ENCODE data around the gene TDRD1. TPM values are rescaled to one million over a fixed set of nuclear protein-coding genes. Genes with fewer than 3 reads are reported as not detected.

Gene TDRD1
- polyA plus RNA-seq, 1 donor from 2014 or later: not detected

GRCh38 chr10:114252092-114252491 lies 72.9 kb downstream of the TDRD1 start:
- Histone ChIP-seq H3K9me3 (ENCODE audit: low read length) (no peaks in the 10 kb centered on the region), H3K27ac (ENCODE audit: low read length) (no peak overlapping the region), H3K36me3 (ENCODE audit: insufficient read depth, low read length) (no peaks in the 10 kb centered on the region), H4K20me1 (ENCODE audit: insufficient read depth) (no peaks in the 10 kb centered on the region), H3K27me3 (ENCODE audit: insufficient read depth, low read depth, low read length) (no peaks in the 10 kb centered on the region), H3K9ac (ENCODE audit: low read length) (no peak overlapping the region), H3K4me2 (ENCODE audit: low read length) (no peak overlapping the region), H3K79me2 (replicated peaks; ENCODE audit: insufficient read depth, low read length) (no peaks in the 10 kb centered on the region), H3F3A (ENCODE audit: insufficient read depth, low read length, poor library complexity, severe bottlenecking) (no peaks in the 10 kb centered on the region), H3K9me2 (ENCODE audit: insufficient read depth, low read length) (no peaks in the 10 kb centered on the region), H3K4me3 (ENCODE audit: low read length) (no peak overlapping the region), H2AFZ (ENCODE audit: low read depth, low read length) (no peak overlapping the region)
- no peak for TF ChIP-seq EZH2 (IDR thresholded peaks at IDR 0.05; ENCODE audit: borderline replicate concordance, insufficient read depth, low read length, poor library complexity, severe bottlenecking)
- no peak for TF ChIP-seq REST (IDR thresholded peaks at IDR 0.05; ENCODE audit: borderline replicate concordance)
- no peak for TF ChIP-seq POLR2AphosphoS5 (IDR thresholded peaks at IDR 0.05)
- TF ChIP-seq CTCF (IDR thresholded peaks at IDR 0.05; ENCODE audit: poor library complexity, severe bottlenecking): no peak
- no peak for TF ChIP-seq SMC3 (conservative IDR thresholded peaks at IDR 0.05; ENCODE audit: poor library complexity)
- TF ChIP-seq RAD21 (conservative IDR thresholded peaks at IDR 0.05): no peak
- no peak for TF ChIP-seq EP300 (conservative IDR thresholded peaks at IDR 0.05; ENCODE audit: poor library complexity, severe bottlenecking)
- TF ChIP-seq MXI1 (conservative IDR thresholded peaks at IDR 0.05; ENCODE audit: poor library complexity, severe bottlenecking): no peak
- TF ChIP-seq TAF1 (IDR thresholded peaks at IDR 0.05; ENCODE audit: low read depth): no peak

GRCh38 chr10:114252883-114253282 lies 73.7 kb downstream of the TDRD1 start:
- Histone ChIP-seq H3K4me2 (ENCODE audit: low read length) (no peak overlapping the region), H3K4me3 (ENCODE audit: low read length) (no peak overlapping the region), H3K9ac (ENCODE audit: low read length) (no peak overlapping the region), H3K27me3 (ENCODE audit: insufficient read depth, low read depth, low read length) (no peaks in the 10 kb centered on the region), H3F3A (ENCODE audit: insufficient read depth, low read length, poor library complexity, severe bottlenecking) (no peaks in the 10 kb centered on the region), H4K20me1 (ENCODE audit: insufficient read depth) (no peaks in the 10 kb centered on the region), H3K27ac (ENCODE audit: low read length) (no peak overlapping the region), H3K36me3 (ENCODE audit: insufficient read depth, low read length) (no peaks in the 10 kb centered on the region), H2AFZ (ENCODE audit: low read depth, low read length) (no peak overlapping the region), H3K9me3 (ENCODE audit: low read length) (no peaks in the 10 kb centered on the region), H3K9me2 (ENCODE audit: insufficient read depth, low read length) (no peaks in the 10 kb centered on the region), H3K79me2 (replicated peaks; ENCODE audit: insufficient read depth, low read length) (no peaks in the 10 kb centered on the region)
- TF ChIP-seq POLR2AphosphoS5 (IDR thresholded peaks at IDR 0.05) (no peak), RAD21 (conservative IDR thresholded peaks at IDR 0.05) (no peak)

GRCh38 chr10:114255227-114255626 lies 76.1 kb downstream of the TDRD1 start:
- Histone ChIP-seq H3K27me3 (ENCODE audit: insufficient read depth, low read depth, low read length) (no peaks in the 10 kb centered on the region), H3K9me3 (ENCODE audit: low read length) (no peaks in the 10 kb centered on the region), H3K9me2 (ENCODE audit: insufficient read depth, low read length) (no peaks in the 10 kb centered on the region), H3K4me2 (ENCODE audit: low read length) (no peak overlapping the region), H3K27ac (ENCODE audit: low read length) (no peak overlapping the region), H3F3A (ENCODE audit: insufficient read depth, low read length, poor library complexity, severe bottlenecking) (no peaks in the 10 kb centered on the region), H2AFZ (ENCODE audit: low read depth, low read length) (no peak overlapping the region), H4K20me1 (ENCODE audit: insufficient read depth) (no peaks in the 10 kb centered on the region), H3K36me3 (ENCODE audit: insufficient read depth, low read length) (no peaks in the 10 kb centered on the region), H3K9ac (ENCODE audit: low read length) (no peak overlapping the region), H3K4me3 (ENCODE audit: low read length) (no peak overlapping the region), H3K79me2 (replicated peaks; ENCODE audit: insufficient read depth, low read length) (no peaks in the 10 kb centered on the region)
- TF ChIP-seq EP300 (conservative IDR thresholded peaks at IDR 0.05; ENCODE audit: poor library complexity, severe bottlenecking) (no peak), SMC3 (conservative IDR thresholded peaks at IDR 0.05; ENCODE audit: poor library complexity) (no peak), EZH2 (IDR thresholded peaks at IDR 0.05; ENCODE audit: borderline replicate concordance, insufficient read depth, low read length, poor library complexity, severe bottlenecking) (no peak), RAD21 (conservative IDR thresholded peaks at IDR 0.05) (no peak), REST (IDR thresholded peaks at IDR 0.05; ENCODE audit: borderline replicate concordance) (no peak), POLR2AphosphoS5 (IDR thresholded peaks at IDR 0.05) (no peak), CTCF (IDR thresholded peaks at IDR 0.05; ENCODE audit: poor library complexity, severe bottlenecking) (no peak), TAF1 (IDR thresholded peaks at IDR 0.05; ENCODE audit: low read depth) (no peak), MXI1 (conservative IDR thresholded peaks at IDR 0.05; ENCODE audit: poor library complexity, severe bottlenecking) (no peak)
